Glutamatergic neuron (in vitro differentiated cells): ENCODE measurements around the gene C17orf67. TPM values are rescaled to one million over a fixed set of nuclear protein-coding genes. Genes with fewer than 3 reads are reported as not detected.

Source experiments
- DNase-seq: peaks from one replicate; pipeline ENCODE4 v3.0.0; 2022
- H3K27ac Mint-ChIP-seq: one replicate; pipeline ENCODE4 v1.8.0; 2020; ENCODE audit warnings: mild to moderate bottlenecking, mixed read lengths, inconsistent platforms; ENCODE audit not compliant: unreplicated experiment
- H3K27me3 Mint-ChIP-seq: one replicate; pipeline ENCODE4 v1.8.0; 2020; ENCODE audit warnings: mild to moderate bottlenecking, moderate library complexity, mixed read lengths, inconsistent platforms; ENCODE audit not compliant: unreplicated experiment
- H3K36me3 Mint-ChIP-seq: one replicate; pipeline ENCODE4 v1.8.0; 2020; ENCODE audit warnings: mild to moderate bottlenecking, mixed read lengths, inconsistent platforms; ENCODE audit not compliant: unreplicated experiment
- H3K4me1 Mint-ChIP-seq: one replicate; pipeline ENCODE4 v1.8.0; 2020; ENCODE audit warnings: mild to moderate bottlenecking, low read depth, mixed read lengths, inconsistent platforms; ENCODE audit not compliant: unreplicated experiment
- H3K4me3 Mint-ChIP-seq: one replicate; pipeline ENCODE4 v1.8.0; 2020; ENCODE audit warnings: mild to moderate bottlenecking, mixed read lengths, inconsistent platforms; ENCODE audit not compliant: unreplicated experiment
- H3K9me3 Mint-ChIP-seq: one replicate; pipeline ENCODE4 v1.8.0; 2020; ENCODE audit warnings: mild to moderate bottlenecking, moderate library complexity, mixed read lengths, inconsistent platforms; ENCODE audit not compliant: unreplicated experiment
- CTCF ChIP-seq: fragments of 200-600 bp; sonication (generic); IDR thresholded peaks from one replicate; pipeline ENCODE4 v1.5.0; 2021; ENCODE audit not compliant: partially characterized antibody, unreplicated experiment
- total RNA-seq: library from RNA; stranded (reverse); fragmentation: NEBNext Ultra II Directional; extraction: Animal tissue kit (Norgen Biotek cat#: 25700); gene quantifications from one replicate; pipeline ENCODE4 v1.2.1, GENCODE V29; 2021; ENCODE audit not compliant: unreplicated experiment

Gene C17orf67
- total RNA-seq, 1 donor from 2014 or later: not detected

- peaks cover 5% of the 10 kb centered on the region for H3K9me3 Mint-ChIP-seq
- H3K36me3 Mint-ChIP-seq: no peaks in the 10 kb centered on the region
- no peak overlapping the region for H3K27ac Mint-ChIP-seq
- peaks cover 1% of the 10 kb centered on the region for H3K4me1 Mint-ChIP-seq
- no peak overlapping the region for H3K4me3 Mint-ChIP-seq
- DNase-seq: no peak
- H3K27me3 Mint-ChIP-seq: peaks cover 8% of the 10 kb centered on the region
- TF ChIP-seq CTCF: no peak
Measured at GRCh38 chr17:56831369-56832095, 2.2 kb downstream of the C17orf67 start.

DNA sequence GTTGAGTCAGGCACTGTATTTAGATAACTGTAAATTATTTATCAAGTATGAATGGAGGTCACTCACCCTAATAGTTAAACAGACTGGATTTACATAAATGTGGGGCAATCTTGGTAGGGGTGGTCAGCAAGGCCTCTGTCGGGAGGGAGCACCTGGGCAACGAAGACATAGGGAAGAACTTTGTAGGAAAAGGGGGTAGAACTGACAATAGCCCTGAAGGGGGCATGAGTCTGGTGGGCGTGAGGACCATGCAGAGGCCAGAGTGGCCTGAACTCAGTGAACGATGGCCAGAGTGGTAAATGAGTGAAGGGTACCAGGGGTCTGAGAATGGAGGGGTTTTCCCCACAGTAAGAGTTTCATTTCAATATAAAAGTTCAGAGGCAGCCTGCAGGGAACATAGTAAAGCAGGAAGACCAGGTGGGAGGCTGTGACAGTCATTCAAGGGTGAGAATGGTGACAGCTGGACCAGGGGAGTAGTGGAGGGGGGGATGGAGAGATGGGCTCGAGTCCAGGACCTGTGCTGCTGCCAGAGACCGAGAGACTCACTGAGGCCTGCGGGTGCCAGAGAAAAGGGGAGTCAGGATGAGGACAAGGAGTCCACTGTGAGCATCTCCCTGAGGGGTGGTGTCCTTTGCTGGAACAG lies 2.9 kb downstream of the C17orf67 start:
- DNase-seq: no peak
- Mint-ChIP-seq H3K9me3 (peaks cover 5% of the 10 kb centered on the region), H3K27ac (no peak overlapping the region), H3K27me3 (peaks cover 8% of the 10 kb centered on the region), H3K36me3 (no peaks in the 10 kb centered on the region), H3K4me3 (no peak overlapping the region), H3K4me1 (peaks cover 1% of the 10 kb centered on the region)
- TF ChIP-seq CTCF: no peak

- no peaks in the 10 kb centered on the region for H3K4me1 Mint-ChIP-seq
- H3K36me3 Mint-ChIP-seq: no peaks in the 10 kb centered on the region
- H3K27me3 Mint-ChIP-seq: peaks cover 4% of the 10 kb centered on the region
- H3K9me3 Mint-ChIP-seq: no peaks in the 10 kb centered on the region
- no peak overlapping the region for H3K27ac Mint-ChIP-seq
- H3K4me3 Mint-ChIP-seq: no peak overlapping the region
- DNase-seq: no peak
- TF ChIP-seq CTCF: no peak
Measured at GRCh38 chr17:56826611-56827414, 6.9 kb downstream of the C17orf67 start.

GRCh38 chr17:56824503-56824902 lies 9.2 kb downstream of the C17orf67 start:
- Mint-ChIP-seq H3K27me3 (no peaks in the 10 kb centered on the region), H3K4me3 (no peak overlapping the region), H3K36me3 (no peaks in the 10 kb centered on the region), H3K4me1 (no peaks in the 10 kb centered on the region), H3K9me3 (no peaks in the 10 kb centered on the region), H3K27ac (no peak overlapping the region)
- TF ChIP-seq CTCF: no peak
- DNase-seq: no peak
